ENCODE measurements around the gene PITX2.

GRCh38 chr4:110634350-110635162 lies 11.7 kb upstream of the PITX2 start:
- TF ChIP-seq CTCF (IDR thresholded peaks at IDR 0.05; ENCODE audit: poor library complexity, severe bottlenecking), result no peak
- TF ChIP-seq SMC3 (conservative IDR thresholded peaks at IDR 0.05; ENCODE audit: poor library complexity), result no peak
- no peak for TF ChIP-seq EP300 (conservative IDR thresholded peaks at IDR 0.05; ENCODE audit: poor library complexity, severe bottlenecking)
- TF ChIP-seq REST (IDR thresholded peaks at IDR 0.05; ENCODE audit: borderline replicate concordance), result no peak
- peak; percentile 6 for TF ChIP-seq POLR2AphosphoS5 (IDR thresholded peaks at IDR 0.05)
- TF ChIP-seq RAD21 (conservative IDR thresholded peaks at IDR 0.05), result no peak
